Measurements from ENCODE around the gene ELK4.
A peak's percentile ranks its signal among the peaks of the same experiment; 100 is the strongest.

The ELK4 gene

GRCh38 chr1:205669341-205670149 is 37.7 kb upstream of the ELK4 start:
- H3K4me3 ChIP-seq (ENCODE audit: low read depth, low read length) = peak overlapping the region; percentile 48
- TF ChIP-seq CTCF (IDR thresholded peaks at IDR 0.05; ENCODE audit: insufficient read depth, low read depth, low read length, missing control alignments) = no peak
- peak; percentile 59 for DNase-seq (ENCODE audit: low read depth)

- no peak for TF ChIP-seq CTCF (IDR thresholded peaks at IDR 0.05; ENCODE audit: insufficient read depth, low read depth, low read length, missing control alignments)
- peak overlapping the region; percentile 48 for H3K4me3 ChIP-seq (ENCODE audit: low read depth, low read length)
- peak; percentile 82 for DNase-seq (ENCODE audit: low read depth)
Observed at GRCh38 chr1:205668951-205669340, 37.1 kb upstream of the ELK4 start.

GRCh38 chr1:205667909-205668643 is 36.3 kb upstream of the ELK4 start:
- TF ChIP-seq CTCF (IDR thresholded peaks at IDR 0.05; ENCODE audit: insufficient read depth, low read depth, low read length, missing control alignments) = no peak
- DNase-seq (ENCODE audit: low read depth) = peak; percentile 50
- peak overlapping the region; percentile 48 for H3K4me3 ChIP-seq (ENCODE audit: low read depth, low read length)

- no peak overlapping the region for H3K4me3 ChIP-seq (ENCODE audit: low read depth, low read length)
- DNase-seq (ENCODE audit: low read depth) = no peak
- no peak for TF ChIP-seq CTCF (IDR thresholded peaks at IDR 0.05; ENCODE audit: insufficient read depth, low read depth, low read length, missing control alignments)
Observed at GRCh38 chr1:205666372-205667166, 34.8 kb upstream of the ELK4 start.

GRCh38 chr1:205665201-205666045 is 33.6 kb upstream of the ELK4 start:
- H3K4me3 ChIP-seq (ENCODE audit: low read depth, low read length) = no peak overlapping the region
- peak; percentile 70 for DNase-seq (ENCODE audit: low read depth)
- TF ChIP-seq CTCF (IDR thresholded peaks at IDR 0.05; ENCODE audit: insufficient read depth, low read depth, low read length, missing control alignments) = no peak

GRCh38 chr1:205664399-205665017 is 32.7 kb upstream of the ELK4 start:
- no peak for TF ChIP-seq CTCF (IDR thresholded peaks at IDR 0.05; ENCODE audit: insufficient read depth, low read depth, low read length, missing control alignments)
- no peak overlapping the region for H3K4me3 ChIP-seq (ENCODE audit: low read depth, low read length)
- DNase-seq (ENCODE audit: low read depth) = no peak

All from GM12865 (cell line).